Measurements from ENCODE around the gene NSMCE1.
A peak's percentile ranks its signal among the peaks of the same experiment; 100 is the strongest.
"Not testable (repeated sequence)": the region's sequence is repeated elsewhere in the genome, so short reads cannot be mapped to it uniquely, and the experiment has no call there.

Gene NSMCE1

GRCh38 chr16:27216297-27216885 is 52.2 kb downstream of the NSMCE1 start:
- no peak for DNase-seq (ENCODE audit: low spot score)

GRCh38 chr16:27215660-27216059 is 52.9 kb downstream of the NSMCE1 start:
- DNase-seq (ENCODE audit: low spot score) = no peak

- DNase-seq (ENCODE audit: low spot score) = no peak
These were observed 54.2 kb downstream of the NSMCE1 start for GRCh38 chr16:27214084-27214961.

- no peak for DNase-seq (ENCODE audit: low spot score)
These were observed 57.5 kb downstream of the NSMCE1 start for GRCh38 chr16:27211026-27211425.

GRCh38 chr16:27210174-27210573 is 58.4 kb downstream of the NSMCE1 start:
- no peak for DNase-seq (ENCODE audit: low spot score)

- no peak for DNase-seq (ENCODE audit: low spot score)
These were observed 59.0 kb downstream of the NSMCE1 start for GRCh38 chr16:27209591-27209990.

GRCh38 chr16:27208796-27209195 is 59.8 kb downstream of the NSMCE1 start:
- DNase-seq (ENCODE audit: low spot score) = no peak

GRCh38 chr16:27208081-27208680 is 60.4 kb downstream of the NSMCE1 start:
- no peak for DNase-seq (ENCODE audit: low spot score)

- DNase-seq (ENCODE audit: low spot score) = not testable (repeated sequence)
These were observed 61.5 kb downstream of the NSMCE1 start for GRCh38 chr16:27207121-27207520.

- no peak for DNase-seq (ENCODE audit: low spot score)
These were observed 63.0 kb downstream of the NSMCE1 start for GRCh38 chr16:27205423-27206065.

- DNase-seq (ENCODE audit: low spot score) = no peak
These were observed 64.2 kb downstream of the NSMCE1 start for GRCh38 chr16:27204312-27204915.

- DNase-seq (ENCODE audit: low spot score) = peak; percentile 100
These were observed 64.9 kb downstream of the NSMCE1 start, which contains the start of gene KDM8 for GRCh38 chr16:27203507-27204311. Gene KDM8, plus strand, starts transcription at chr16:27203526. Its CDS starts 6,598 bp downstream, at chr16:27210124.

GRCh38 chr16:27202923-27203506 is 65.6 kb downstream of the NSMCE1 start:
- DNase-seq (ENCODE audit: low spot score) = peak; percentile 88

GRCh38 chr16:27200914-27201313 is 67.7 kb downstream of the NSMCE1 start:
- DNase-seq (ENCODE audit: low spot score) = not testable (repeated sequence)

- DNase-seq (ENCODE audit: low spot score) = no peak
These were observed 68.8 kb downstream of the NSMCE1 start for GRCh38 chr16:27199736-27200135.

- DNase-seq (ENCODE audit: low spot score) = no peak
These were observed 69.4 kb downstream of the NSMCE1 start for GRCh38 chr16:27199235-27199586.

- DNase-seq (ENCODE audit: low spot score) = no peak
These were observed 69.9 kb downstream of the NSMCE1 start for GRCh38 chr16:27198451-27199234.

GRCh38 chr16:27197004-27197403 is 71.6 kb downstream of the NSMCE1 start:
- DNase-seq (ENCODE audit: low spot score) = no peak

GRCh38 chr16:27195941-27196595 is 72.5 kb downstream of the NSMCE1 start:
- DNase-seq (ENCODE audit: low spot score) = peak; percentile 16

Measured in LoVo (cell line).